H1 (cell line): ENCODE measurements around the gene KIF13A. TPM values are rescaled to one million over a fixed set of nuclear protein-coding genes. Genes with fewer than 3 reads are reported as not detected.

Experiments
- CTCF ChIA-PET: fragments of 300-600 bp; sonication (Branson Sonifier 250); formaldehyde crosslinking; loops from one replicate; lab custom pipeline; 2021; ENCODE audit not compliant: partially characterized antibody; lab: Charles Lee
- POLR2A ChIA-PET: fragments of 300-600 bp; sonication (Branson Sonifier 250); formaldehyde crosslinking; loops from one replicate; lab custom pipeline; 2021; ENCODE audit warnings: inconsistent platforms; ENCODE audit not compliant: partially characterized antibody; lab: Charles Lee
- DNase-seq, 2 experiments: peaks; one replicate each; pipeline versions ENCODE4 v3.0.0 to v3.0.0-alpha.2; 2010 to 2022; ENCODE audit warnings: low spot score in 2 of 2, low read depth in 1 of 2, mixed read lengths in 1 of 2
- FAIRE-seq: peaks from 2 replicates; lab custom pipeline; 2011; peaks lifted over from hg19 to GRCh38; lab: Jason Lieb, UNC
- H2AFZ ChIP-seq: 2 replicates; pipeline ENCODE4 v1.8.1; 2012; ENCODE audit warnings: low read length, inconsistent platforms
- H2AK5ac ChIP-seq: 2 replicates; pipeline ENCODE4 v1.6.1; 2013; ENCODE audit warnings: low read depth, low read length
- H2BK120ac ChIP-seq: replicated peaks from 2 replicates; pipeline ENCODE3; 2013; ENCODE audit warnings: low read depth, low read length, inconsistent platforms
- H2BK12ac ChIP-seq: 2 replicates; pipeline ENCODE4 v1.6.1; 2013; ENCODE audit warnings: low read depth, low read length
- H2BK15ac ChIP-seq: 2 replicates; pipeline ENCODE4 v1.6.1; 2013; ENCODE audit warnings: low read length
- H2BK20ac ChIP-seq: 2 replicates; pipeline ENCODE4 v1.6.1; 2013; ENCODE audit warnings: low read length
- H2BK5ac ChIP-seq: 2 replicates; pipeline ENCODE4 v1.6.1; 2013; ENCODE audit warnings: low read depth, low read length
- H3K14ac ChIP-seq: 2 replicates; pipeline ENCODE4 v1.6.1; 2013; ENCODE audit warnings: inconsistent platforms; ENCODE audit not compliant: insufficient read length
- H3K18ac ChIP-seq: 2 replicates; pipeline ENCODE4 v1.6.1; 2013; ENCODE audit warnings: low read length; ENCODE audit errors: extremely low read depth
- H3K23ac ChIP-seq: 2 replicates; pipeline ENCODE4 v1.6.1; 2013; ENCODE audit warnings: inconsistent platforms; ENCODE audit not compliant: insufficient read length
- H3K23me2 ChIP-seq: 2 replicates; pipeline ENCODE4 v1.6.1; 2013; ENCODE audit warnings: low read depth, low read length
- H3K27ac ChIP-seq: 2 replicates; pipeline ENCODE4 v1.6.1; 2011; ENCODE audit warnings: low read depth, low read length, inconsistent platforms
- H3K27me3 ChIP-seq, 4 experiments: replicated peaks in 1 of 4; 1 replicate in 1 of 4; 2 replicates in 3 of 4; pipeline versions ENCODE4 v1.6.1 to v1.8.1; 2011 to 2013; ENCODE audit warnings: low read length in 3 of 4, mild to moderate bottlenecking in 3 of 4, inconsistent platforms in 2 of 4, mixed read lengths in 2 of 4, moderate library complexity in 1 of 4; ENCODE audit not compliant: control insufficient read depth in 3 of 4, insufficient read depth in 3 of 4; ENCODE audit errors: extremely low read depth in 1 of 4
- H3K36me3 ChIP-seq, 4 experiments: 2 replicates each; pipeline versions ENCODE4 v1.6.1 to v1.8.1; 2011 to 2013; ENCODE audit warnings: mild to moderate bottlenecking in 4 of 4, low read length in 3 of 4, moderate library complexity in 2 of 4, control low read depth in 1 of 4, inconsistent platforms in 1 of 4; ENCODE audit not compliant: insufficient read depth in 4 of 4, control insufficient read depth in 2 of 4
- H3K4ac ChIP-seq: replicated peaks from 2 replicates; pipeline ENCODE3; 2013; ENCODE audit warnings: low read length, low read depth, mixed read lengths, inconsistent platforms; ENCODE audit not compliant: insufficient read length
- H3K4me1 ChIP-seq, 4 experiments: replicated peaks in 1 of 4; 1 replicate in 1 of 4; 2 replicates in 3 of 4; pipeline versions ENCODE4 v1.6.1 to v1.8.1; 2011 to 2013; ENCODE audit warnings: low read length in 3 of 4, inconsistent platforms in 2 of 4, mixed read lengths in 1 of 4; ENCODE audit not compliant: insufficient read depth in 4 of 4, control insufficient read depth in 3 of 4
- H3K4me2 ChIP-seq, 2 experiments: 2 replicates each; pipeline versions ENCODE4 v1.6.1 to v1.8.1; 2011 to 2013; ENCODE audit warnings: low read depth in 2 of 2, low read length in 2 of 2, control low read depth in 1 of 2, inconsistent platforms in 1 of 2, mild to moderate bottlenecking in 1 of 2; ENCODE audit not compliant: insufficient read depth in 1 of 2
- H3K4me3 ChIP-seq, 4 experiments: fragments of 200-600, 300-600 bp in 1 of 4; sonication (generic), shearing (Covaris generic), sonication (Bioruptor Twin) in 1 of 4; 2 replicates each; pipeline versions ENCODE4 v1.5.1 to v1.8.1; 2011 to 2016; ENCODE audit warnings: low read length in 4 of 4, low read depth in 3 of 4, control low read depth in 2 of 4, inconsistent platforms in 2 of 4, mild to moderate bottlenecking in 2 of 4, mixed read lengths in 1 of 4, moderate library complexity in 1 of 4; ENCODE audit not compliant: insufficient read depth in 2 of 4; ENCODE audit errors: extremely low read depth in 1 of 4
- H3K56ac ChIP-seq: replicated peaks from 2 replicates; pipeline ENCODE3; 2013; ENCODE audit warnings: low read depth, mild to moderate bottlenecking, mixed read lengths, low read length, inconsistent platforms; ENCODE audit not compliant: insufficient read length
- H3K79me1 ChIP-seq: 2 replicates; pipeline ENCODE4 v1.6.1; 2013; ENCODE audit warnings: low read depth, low read length, control low read depth
- H3K79me2 ChIP-seq, 2 experiments: 2 replicates each; pipeline versions ENCODE4 v1.6.1 to v1.8.1; 2012 to 2013; ENCODE audit warnings: low read length in 2 of 2, mild to moderate bottlenecking in 2 of 2, inconsistent platforms in 1 of 2; ENCODE audit not compliant: insufficient read depth in 2 of 2, control insufficient read depth in 1 of 2
- H3K9ac ChIP-seq, 4 experiments: replicated peaks in 1 of 4; 1 replicate in 1 of 4; 2 replicates in 3 of 4; pipeline versions ENCODE4 v1.6.1 to v1.8.1; 2011 to 2013; ENCODE audit warnings: low read depth in 3 of 4, low read length in 3 of 4, control low read depth in 2 of 4, mild to moderate bottlenecking in 2 of 4, moderate library complexity in 2 of 4, inconsistent platforms in 1 of 4; ENCODE audit errors: extremely low read depth in 1 of 4
- H3K9me3 ChIP-seq, 2 experiments: 2 replicates each; pipeline versions ENCODE4 v1.6.1 to v1.8.1; 2012 to 2013; ENCODE audit warnings: mild to moderate bottlenecking in 2 of 2, moderate library complexity in 2 of 2, control low read depth in 1 of 2, inconsistent platforms in 1 of 2, low read depth in 1 of 2, low read length in 1 of 2, mixed read lengths in 1 of 2; ENCODE audit not compliant: insufficient read depth in 2 of 2
- H4K20me1 ChIP-seq, 2 experiments: replicated peaks in 1 of 2; 2 replicates each; pipeline versions ENCODE3 to v1.8.1; 2011 to 2013; ENCODE audit warnings: inconsistent platforms in 2 of 2, low read length in 2 of 2, mild to moderate bottlenecking in 1 of 2; ENCODE audit not compliant: insufficient read depth in 2 of 2, control insufficient read depth in 1 of 2
- H4K5ac ChIP-seq: 2 replicates; pipeline ENCODE4 v1.6.1; 2013; ENCODE audit warnings: low read length, low read depth, mixed read lengths, inconsistent platforms; ENCODE audit not compliant: insufficient read length
- H4K8ac ChIP-seq: 2 replicates; pipeline ENCODE4 v1.8.0; 2013; ENCODE audit warnings: mild to moderate bottlenecking, moderate library complexity, low read length, inconsistent platforms; ENCODE audit not compliant: insufficient read depth; ENCODE audit errors: extremely low read depth
- H4K91ac ChIP-seq: replicated peaks from 2 replicates; pipeline ENCODE3; 2013; ENCODE audit warnings: low read length, mixed read lengths, inconsistent platforms; ENCODE audit not compliant: insufficient read length
- BACH1 ChIP-seq: IDR thresholded peaks from 2 replicates; pipeline ENCODE4 v1.6.1; 2012; ENCODE audit warnings: low read length, improper control_type of control experiment
- GTF2F1 ChIP-seq: IDR thresholded peaks from 2 replicates; pipeline ENCODE4 v1.6.1; 2012; ENCODE audit warnings: low read depth, low read length, improper control_type of control experiment, borderline replicate concordance
- HDAC6 ChIP-seq: IDR thresholded peaks from one replicate; pipeline ENCODE4 v1.7.1; 2012; ENCODE audit warnings: low read depth, mild to moderate bottlenecking, inconsistent platforms, low read length, moderate library complexity
- NANOG ChIP-seq: IDR thresholded peaks from 2 replicates; pipeline ENCODE4 v1.6.1; 2011; ENCODE audit warnings: low read length, low read depth, mild to moderate bottlenecking, inconsistent platforms; ENCODE audit not compliant: insufficient read depth, poor library complexity, severe bottlenecking
- RBBP5 ChIP-seq: IDR thresholded peaks from 2 replicates; pipeline ENCODE4 v1.7.1; 2012; ENCODE audit warnings: low read depth, mild to moderate bottlenecking, inconsistent platforms, low read length, moderate library complexity, borderline replicate concordance
- SAP30 ChIP-seq: fragments of 300-600 bp; sonication (generic); IDR thresholded peaks from 2 replicates; pipeline ENCODE4 v1.7.1; 2012; ENCODE audit warnings: low read length, moderate library complexity, mild to moderate bottlenecking, inconsistent platforms; ENCODE audit not compliant: insufficient read depth, insufficient replicate concordance
- TEAD4 ChIP-seq: IDR thresholded peaks from 2 replicates; pipeline ENCODE4 v1.6.1; 2012; ENCODE audit warnings: low read depth, low read length, inconsistent platforms, mixed read lengths
- WGBS, 2 experiments: shearing (Covaris generic) in 1 of 2; methylation state at CpG; one replicate each; pipeline versions ENCODE4 v1.1.6 to v1.1.7; 2013 to 2015; ENCODE audit warnings: low lambda C conversion rate in 2 of 2, mixed read lengths in 2 of 2, inconsistent platforms in 1 of 2, low coverage in 1 of 2, missing lambda C conversion rate in 1 of 2; ENCODE audit not compliant: insufficient replicate concordance in 2 of 2, insufficient coverage in 1 of 2, insufficient read length in 1 of 2; ENCODE audit errors: extremely low coverage in 1 of 2, missing lambda C conversion rate in 1 of 2; 5-methylcytosine and 5-hydroxymethylcytosine counted together
- polyA plus RNA-seq, 7 experiments: library from polyadenylated mRNA; depleted of rRNA in 3 of 7; stranded (reverse) in 5 of 7; unstranded in 2 of 7; fragments of >200 nt in 5 of 7; fragments of 200-250 nt in 2 of 7; gene quantifications; 1 replicate in 5 of 7; 2 replicates in 1 of 7; 4 replicates in 1 of 7; pipeline versions ENCODE4 v1.2.1 to v1.2.3, GENCODE V29; 2011 to 2013; ENCODE audit warnings: missing spikeins in 2 of 7, mixed read lengths in 2 of 7
- total RNA-seq: library from RNA; stranded (reverse); fragmentation: NEBNext Ultra II Directional; extraction: Animal tissue kit (Norgen Biotek cat#: 25700); gene quantifications from 2 replicates; pipeline ENCODE4 v1.2.1, GENCODE V29; 2021

KIF13A gene
- total and polyA plus RNA-seq, 2 of the 8 experiments (the other 6 are each of a cell fraction or from before 2014, with no cell fraction given) = 14.7 to 40.8 TPM

DNA sequence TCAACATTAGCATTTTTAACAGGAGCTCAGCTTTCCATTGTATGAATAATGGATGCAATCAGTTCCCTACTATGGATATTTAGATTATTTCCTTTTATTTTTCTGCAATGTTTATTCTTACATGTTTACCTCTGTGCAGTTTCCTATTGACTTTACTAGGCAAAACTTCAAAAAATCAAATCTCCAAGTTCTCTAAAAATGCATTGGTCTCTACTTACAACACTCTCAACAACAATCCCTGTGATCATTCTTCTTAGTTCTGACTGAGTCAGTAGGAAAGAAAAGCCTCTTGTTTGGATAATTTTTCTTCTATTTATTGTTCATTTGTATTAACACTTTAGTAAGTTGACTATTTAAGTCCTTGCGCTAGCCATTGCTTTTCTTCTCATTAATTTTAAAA lies 126.1 kb downstream of the KIF13A start:
- no peak overlapping the region for H3K9ac ChIP-seq
- no peak overlapping the region for H3K4ac ChIP-seq
- H3K79me1 ChIP-seq = no peaks in the 10 kb centered on the region
- H2AFZ ChIP-seq = no peak overlapping the region
- ChIA-PET CTCF (no interaction called here), POLR2A (no interaction called here)
- no peak overlapping the region for H4K5ac ChIP-seq
- H2BK5ac ChIP-seq = no peak overlapping the region
- no peaks in the 10 kb centered on the region for H3K9me3 ChIP-seq
- H2BK20ac ChIP-seq = no peak overlapping the region
- H3K27ac ChIP-seq = no peak overlapping the region
- no peak overlapping the region for H2AK5ac ChIP-seq
- peaks cover 0 to 3% of the 10 kb centered on the region in 2 experiments for H4K20me1 ChIP-seq
- no peaks in the 10 kb centered on the region for H3K36me3 ChIP-seq
- 90% methylated on average over 1 of the region's 1 CpG; no CpG with 5 or more reads in 1 of the 2 experiments for WGBS, 2 experiments
- H3K23ac ChIP-seq = no peak overlapping the region
- H3K79me2 ChIP-seq = no peaks in the 10 kb centered on the region
- H3K27me3 ChIP-seq = no peaks in the 10 kb centered on the region
- no peak overlapping the region for H3K14ac ChIP-seq
- H2BK15ac ChIP-seq = no peak overlapping the region
- H3K4me1 ChIP-seq = no peaks in the 10 kb centered on the region
- FAIRE-seq = no peak
- H4K8ac ChIP-seq = no peak overlapping the region
- H3K4me2 ChIP-seq = no peak overlapping the region
- H3K18ac ChIP-seq = no peak overlapping the region
- no peak for DNase-seq
- no peaks in the 10 kb centered on the region for H3K23me2 ChIP-seq
- TF ChIP-seq GTF2F1 = no peak
- no peak for TF ChIP-seq SAP30
- TF ChIP-seq NANOG = no peak
- TF ChIP-seq RBBP5 = no peak
- TF ChIP-seq TEAD4 = no peak
- no peak for TF ChIP-seq BACH1
- no peak for TF ChIP-seq HDAC6
- no peak overlapping the region for H2BK120ac ChIP-seq
- no peak overlapping the region for H2BK12ac ChIP-seq
- no peak overlapping the region for H3K4me3 ChIP-seq
- no peak overlapping the region for H3K56ac ChIP-seq
- H4K91ac ChIP-seq = no peak overlapping the region
